Left lung (tissue), 10 donors: ENCODE data around the gene ATP9A. TPM values are rescaled to one million over a fixed set of nuclear protein-coding genes. Genes with fewer than 3 reads are reported as not detected.

ENCODE experiments used
- ATAC-seq: fragments of 200-7000 bp; cut with Tn5 transposase; one replicate; pipeline ENCODE4 v1.9.1; 2020; ENCODE audit warnings: moderate library complexity
- DNase-seq, 4 donors: peaks; one replicate each; pipeline ENCODE4 v3.0.0-alpha.2; 2013 to 2020
- H3K27ac ChIP-seq, 2 donors: fragments of 200-600 bp; sonication (generic) in 1 of 2; one replicate each; pipeline versions ENCODE4 v1.5.0 to v1.8.0; 2020 to 2021
- H3K27me3 ChIP-seq, 2 donors: fragments of 200-600 bp; sonication (generic) in 1 of 2; one replicate each; pipeline versions ENCODE4 v1.5.0 to v1.8.0; 2020 to 2021
- H3K36me3 ChIP-seq, 2 donors: fragments of 200-600 bp; sonication (generic) in 1 of 2; one replicate each; pipeline versions ENCODE4 v1.5.0 to v1.8.0; 2020 to 2021
- H3K4me1 ChIP-seq, 2 donors: fragments of 200-600 bp; one replicate each; pipeline ENCODE4 v1.8.0; 2021
- H3K4me3 ChIP-seq, 2 donors: fragments of 200-600 bp; sonication (generic) in 1 of 2; one replicate each; pipeline versions ENCODE4 v1.5.0 to v1.8.0; 2020 to 2021; ENCODE audit warnings: mild to moderate bottlenecking in 1 of 2
- H3K9me3 ChIP-seq, 2 donors: fragments of 200-600 bp; sonication (generic) in 1 of 2; one replicate each; pipeline versions ENCODE4 v1.5.0 to v1.8.0; 2020 to 2021
- intact Hi-C, 2 donors: fragments of 100-400 bp; cut with DNase I; formaldehyde crosslinking; loops; one replicate each; pipeline versions ENCODE4 v1.11.2 to v1.14.2; 2022
- polyA plus RNA-seq, 6 donors: library from polyadenylated mRNA; unstranded; fragments of 120-200 nt; gene quantifications; one replicate each; pipeline ENCODE4 v1.2.1, GENCODE V29; 2013; ENCODE audit not compliant: insufficient read length in 6 of 6
- total RNA-seq, 2 donors: library from RNA; stranded (reverse); fragmentation: NEBNext Ultra II Directional; extraction: Animal tissue kit (Norgen Biotek cat#: 25700); gene quantifications; one replicate each; pipeline ENCODE4 v1.2.1, GENCODE V29; 2021
- TF ChIP-seq, protein P1 (sequence below), 2 donors: fragments of 200-600 bp; sonication (generic) in 1 of 2; IDR thresholded peaks; one replicate each; pipeline versions ENCODE4 v1.5.0 to v1.8.0; 2021; ENCODE audit warnings: antibody characterized with exemption in 2 of 2
- donor health status: DM: no; HTN: yes; CAD: no.
- donor health status: DM: no; HTN: no; CAD: no.

Gene ATP9A
- total and polyA plus RNA-seq, 8 donors, result 15.3 to 59.7 (median 50.4) TPM

DNA sequence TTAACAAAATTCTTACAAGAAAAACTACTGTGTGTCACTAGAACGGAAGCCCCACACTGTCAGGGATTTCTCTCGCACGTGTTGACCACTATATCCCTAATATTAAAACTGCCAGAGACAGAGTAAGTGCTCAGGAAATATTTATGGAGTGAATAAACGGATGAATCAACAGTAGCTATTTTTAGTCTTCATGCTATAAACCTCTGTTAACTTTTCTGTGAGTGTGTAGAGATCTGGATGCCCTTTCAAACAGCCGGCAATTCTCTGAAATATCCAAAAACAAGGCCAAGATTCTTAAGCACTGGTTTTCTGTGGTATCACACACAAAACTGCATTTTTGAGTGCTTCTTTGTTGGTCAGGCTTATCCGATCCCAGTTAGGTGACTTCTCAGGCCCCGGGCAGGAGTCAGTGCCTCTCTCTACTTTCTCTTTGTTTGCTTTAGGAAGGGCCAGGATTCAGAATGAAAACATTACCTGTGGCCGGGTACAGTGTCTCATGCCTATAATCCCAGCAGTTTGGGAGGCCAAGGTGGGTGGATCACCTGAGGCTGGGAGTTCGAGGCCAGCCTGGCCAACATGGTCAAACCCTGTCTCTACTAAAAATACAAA lies 15.7 kb downstream of the ATP9A start:
- DNase-seq, result no peak
- no peaks in the 10 kb centered on the region for H3K27me3 ChIP-seq
- H3K4me3 ChIP-seq, result no peak overlapping the region
- ATAC-seq, result peak; percentile 67
- TF ChIP-seq, protein P1, sequence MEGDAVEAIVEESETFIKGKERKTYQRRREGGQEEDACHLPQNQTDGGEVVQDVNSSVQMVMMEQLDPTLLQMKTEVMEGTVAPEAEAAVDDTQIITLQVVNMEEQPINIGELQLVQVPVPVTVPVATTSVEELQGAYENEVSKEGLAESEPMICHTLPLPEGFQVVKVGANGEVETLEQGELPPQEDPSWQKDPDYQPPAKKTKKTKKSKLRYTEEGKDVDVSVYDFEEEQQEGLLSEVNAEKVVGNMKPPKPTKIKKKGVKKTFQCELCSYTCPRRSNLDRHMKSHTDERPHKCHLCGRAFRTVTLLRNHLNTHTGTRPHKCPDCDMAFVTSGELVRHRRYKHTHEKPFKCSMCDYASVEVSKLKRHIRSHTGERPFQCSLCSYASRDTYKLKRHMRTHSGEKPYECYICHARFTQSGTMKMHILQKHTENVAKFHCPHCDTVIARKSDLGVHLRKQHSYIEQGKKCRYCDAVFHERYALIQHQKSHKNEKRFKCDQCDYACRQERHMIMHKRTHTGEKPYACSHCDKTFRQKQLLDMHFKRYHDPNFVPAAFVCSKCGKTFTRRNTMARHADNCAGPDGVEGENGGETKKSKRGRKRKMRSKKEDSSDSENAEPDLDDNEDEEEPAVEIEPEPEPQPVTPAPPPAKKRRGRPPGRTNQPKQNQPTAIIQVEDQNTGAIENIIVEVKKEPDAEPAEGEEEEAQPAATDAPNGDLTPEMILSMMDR (IDR thresholded peaks at IDR 0.05), result no peak
- peak overlapping the region in 1 of 2 donors; percentile 79 for H3K27ac ChIP-seq
- H3K9me3 ChIP-seq, result no peaks in the 10 kb centered on the region
- no peaks in the 10 kb centered on the region for H3K36me3 ChIP-seq
- intact Hi-C loops, result no loop called here
- peaks cover 8 to 9% of the 10 kb centered on the region in 2 donors for H3K4me1 ChIP-seq

DNA sequence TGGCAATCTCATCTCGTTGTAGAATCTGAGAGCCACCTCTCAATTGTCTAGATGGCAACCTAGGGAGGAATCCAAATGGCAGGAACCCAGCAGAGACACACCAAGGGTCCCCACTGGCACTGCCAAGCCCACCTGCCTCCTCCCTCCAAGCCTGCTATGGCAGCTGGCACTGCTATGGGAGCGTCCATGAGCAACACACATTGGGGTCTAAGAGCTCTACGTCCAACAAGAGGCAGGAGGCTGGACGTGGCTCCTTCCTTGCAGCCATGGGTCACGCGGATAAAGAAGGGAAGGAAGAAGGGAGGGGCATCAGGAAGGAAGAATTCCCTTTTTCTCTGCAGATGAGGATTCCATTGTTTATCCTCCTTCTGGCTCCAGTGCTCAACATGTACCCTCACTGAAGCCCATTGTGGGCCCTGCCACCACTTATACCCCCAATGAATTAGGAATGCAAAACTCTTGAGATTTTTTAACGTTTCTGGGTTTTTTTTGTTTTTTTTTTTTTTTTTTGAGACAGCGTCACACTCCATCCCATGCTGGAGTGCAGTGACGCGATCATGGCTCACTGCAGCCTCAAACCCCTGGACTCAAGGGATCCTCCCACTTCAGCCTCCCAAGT lies 17.3 kb downstream of the ATP9A start:
- Histone ChIP-seq H3K4me3 (no peak overlapping the region), H3K9me3 (no peaks in the 10 kb centered on the region), H3K27ac (peak overlapping the region; percentile 34 to 62), H3K27me3 (no peaks in the 10 kb centered on the region), H3K36me3 (no peaks in the 10 kb centered on the region), H3K4me1 (peaks cover 8 to 9% of the 10 kb centered on the region in 2 donors)
- ATAC-seq (no peak), DNase-seq (no peak)
- intact Hi-C loops, result no loop called here
- TF ChIP-seq, protein P1 (IDR thresholded peaks at IDR 0.05), result no peak

DNA sequence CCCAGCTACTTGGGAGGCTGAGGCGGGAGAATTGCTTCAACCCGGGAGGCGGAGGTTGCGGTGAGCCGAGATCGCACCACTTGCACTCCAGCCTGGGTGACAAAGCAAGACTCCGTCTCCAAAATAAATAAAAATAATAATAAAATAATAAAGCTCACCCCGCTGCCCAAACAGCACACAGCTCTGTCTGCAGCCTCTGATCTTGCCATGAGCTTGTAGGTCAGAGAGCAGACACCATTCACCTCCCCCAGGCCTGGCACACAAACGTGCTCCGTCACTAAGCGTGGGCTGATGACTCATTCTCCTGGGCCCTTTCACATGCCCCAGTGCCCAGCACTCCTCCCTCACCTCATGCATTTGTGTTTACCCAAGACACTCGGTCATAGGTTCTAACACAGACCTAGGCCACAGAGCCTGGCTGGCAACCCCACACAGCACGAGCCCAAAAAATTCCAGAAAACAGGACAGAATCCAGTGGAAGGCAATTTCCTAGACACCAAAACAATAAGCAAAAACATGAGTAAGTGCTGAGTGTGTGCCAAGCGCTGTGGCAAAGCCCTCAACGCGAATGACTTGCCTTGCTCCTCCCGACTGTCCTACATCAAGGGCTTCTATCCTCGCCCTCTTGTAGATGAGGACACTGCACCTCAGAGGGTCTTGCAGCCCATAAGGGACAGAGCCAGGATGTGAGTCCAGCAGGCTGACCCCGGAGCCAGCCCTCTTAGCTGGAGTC lies 18.0 kb downstream of the ATP9A start:
- peak; percentile 92 for ATAC-seq
- no peaks in the 10 kb centered on the region for H3K9me3 ChIP-seq
- H3K27me3 ChIP-seq, result no peaks in the 10 kb centered on the region
- DNase-seq, result peak in 2 of 4 donors; percentile 79 to 80
- H3K4me3 ChIP-seq, result no peak overlapping the region
- peaks cover 8 to 9% of the 10 kb centered on the region in 2 donors for H3K4me1 ChIP-seq
- no peaks in the 10 kb centered on the region for H3K36me3 ChIP-seq
- H3K27ac ChIP-seq, result peak overlapping the region; percentile 34 to 62
- TF ChIP-seq, protein P1 (IDR thresholded peaks at IDR 0.05), result no peak
- intact Hi-C loops, result no loop called here

DNA sequence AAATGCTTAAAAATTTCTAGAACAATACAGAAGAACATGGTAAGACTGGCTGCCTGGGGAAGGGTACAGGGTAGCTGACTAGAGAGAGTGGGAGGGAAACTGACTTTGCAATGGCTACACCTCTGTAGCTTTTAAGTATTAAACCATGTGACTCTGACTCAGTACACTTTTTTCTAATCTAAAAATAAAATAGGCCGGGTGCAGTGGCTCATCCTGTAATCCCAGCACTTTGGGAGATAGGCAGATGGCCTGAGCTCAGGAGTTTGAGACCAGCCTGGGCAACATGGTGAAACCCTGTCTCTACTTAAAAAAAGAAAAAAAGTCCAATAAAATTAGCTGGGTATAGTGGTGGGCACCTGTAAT lies 18.5 kb downstream of the ATP9A start:
- intact Hi-C loops, result no loop called here
- Histone ChIP-seq H3K36me3 (no peaks in the 10 kb centered on the region), H3K4me3 (no peak overlapping the region), H3K9me3 (no peaks in the 10 kb centered on the region), H3K27ac (peak overlapping the region in 1 of 2 donors; percentile 62), H3K4me1 (peaks cover 8 to 12% of the 10 kb centered on the region in 2 donors), H3K27me3 (no peaks in the 10 kb centered on the region)
- TF ChIP-seq, protein P1 (IDR thresholded peaks at IDR 0.05), result no peak
- peak; percentile 43 for ATAC-seq
- no peak for DNase-seq
